Measurements from ENCODE around the gene EFS.

Gene EFS

GRCh38 chr14:23377573-23378563 is 12.9 kb upstream of the EFS start:
- TF ChIP-seq CTCF (IDR thresholded peaks at IDR 0.05; ENCODE audit: low read depth, low read length), result no peak
- H3K4me3 ChIP-seq (ENCODE audit: low read depth, low read length), result no peak overlapping the region

- no peak for TF ChIP-seq CTCF (IDR thresholded peaks at IDR 0.05; ENCODE audit: low read depth, low read length)
- H3K4me3 ChIP-seq (ENCODE audit: low read depth, low read length), result no peak overlapping the region
Measured at GRCh38 chr14:23377198-23377550, 12.2 kb upstream of the EFS start.

- TF ChIP-seq CTCF (IDR thresholded peaks at IDR 0.05; ENCODE audit: low read depth, low read length), result no peak
Measured at GRCh38 chr14:23376482-23377197, 11.7 kb upstream of the EFS start, which contains the start of gene CMTM5. CMTM5 (plus strand) TSS chr14:23377046; CDS start chr14:23377252, 206 bp downstream.

GRCh38 chr14:23375527-23376251 is 10.7 kb upstream of the EFS start:
- no peak overlapping the region for H3K4me3 ChIP-seq (ENCODE audit: low read depth, low read length)
- no peak for TF ChIP-seq CTCF (IDR thresholded peaks at IDR 0.05; ENCODE audit: low read depth, low read length)

More at GRCh38 chr14:23376482-23377197, 11.7 kb upstream of the EFS start, which contains the start of gene CMTM5:
- H3K4me3 ChIP-seq (ENCODE audit: low read depth, low read length), result no peak within 1 kb of the TSS

GRCh38 chr14:23373041-23373440 is 8.1 kb upstream of the EFS start:
- H3K4me3 ChIP-seq (ENCODE audit: low read depth, low read length), result no peak overlapping the region
- TF ChIP-seq CTCF (IDR thresholded peaks at IDR 0.05; ENCODE audit: low read depth, low read length), result no peak

- no peak for TF ChIP-seq CTCF (IDR thresholded peaks at IDR 0.05; ENCODE audit: low read depth, low read length)
- H3K4me3 ChIP-seq (ENCODE audit: low read depth, low read length), result no peak within 1 kb of the TSS
Measured at GRCh38 chr14:23372509-23372908, 7.5 kb upstream of the EFS start, which contains the start of gene IL25. IL25 (plus strand) TSS chr14:23372809.
